MM.1S (cell line): ENCODE data around the gene HRCT1.

Experiments used
- DNase-seq: peaks from one replicate; pipeline ENCODE4 v3.0.0-alpha.2; 2015
- H2AFZ ChIP-seq: fragments of 300-600 bp; sonication (generic); 2 replicates; pipeline ENCODE4 v1.6.0; 2016; ENCODE audit warnings: antibody characterized with exemption, low read length
- H3F3A ChIP-seq: fragments of 300-600 bp; sonication (generic); 2 replicates; pipeline ENCODE4 v1.6.1; 2016; ENCODE audit warnings: mild to moderate bottlenecking, antibody characterized with exemption, low read length, moderate library complexity, mixed read lengths; ENCODE audit not compliant: insufficient read depth
- H3K27ac ChIP-seq: fragments of 300-600 bp; sonication (generic); 2 replicates; pipeline ENCODE4 v1.5.1; 2016; ENCODE audit warnings: mild to moderate bottlenecking, low read length
- H3K27me3 ChIP-seq: fragments of 300-600 bp; sonication (generic); replicated peaks from 2 replicates; pipeline ENCODE4 v1.6.0; 2016; ENCODE audit warnings: low read length; ENCODE audit not compliant: insufficient read depth
- H3K36me3 ChIP-seq: fragments of 300-600 bp; sonication (generic); replicated peaks from 2 replicates; pipeline ENCODE4 v1.6.1; 2016; ENCODE audit warnings: mild to moderate bottlenecking, low read length, mixed read lengths; ENCODE audit not compliant: insufficient read depth
- H3K4me1 ChIP-seq: fragments of 300-600 bp; sonication (generic); 2 replicates; pipeline ENCODE4 v1.6.1; 2016; ENCODE audit warnings: low read length, mixed read lengths
- H3K4me2 ChIP-seq: fragments of 300-600 bp; sonication (generic); 2 replicates; pipeline ENCODE4 v1.6.0; 2016; ENCODE audit warnings: low read depth, low read length
- H3K4me3 ChIP-seq: fragments of 300-600 bp; sonication (generic); 2 replicates; pipeline ENCODE4 v1.5.1; 2016; ENCODE audit warnings: low read length, mixed read lengths
- H3K79me2 ChIP-seq: fragments of 300-600 bp; sonication (generic); 2 replicates; pipeline ENCODE4 v1.6.1; 2016; ENCODE audit warnings: mixed run types, low read length, mixed read lengths
- H3K9ac ChIP-seq: fragments of 300-600 bp; sonication (generic); 2 replicates; pipeline ENCODE4 v1.6.1; 2016; ENCODE audit warnings: low read length, mixed read lengths
- H3K9me2 ChIP-seq: fragments of 300-600 bp; sonication (generic); replicated peaks from 2 replicates; pipeline ENCODE4 v1.6.1; 2016; ENCODE audit warnings: mild to moderate bottlenecking, low read length, mixed read lengths; ENCODE audit not compliant: insufficient read depth
- H3K9me3 ChIP-seq: fragments of 300-600 bp; sonication (generic); replicated peaks from 2 replicates; pipeline ENCODE4 v1.6.1; 2016; ENCODE audit warnings: mild to moderate bottlenecking, low read length, mixed read lengths; ENCODE audit not compliant: insufficient read depth
- H4K20me1 ChIP-seq: fragments of 300-600 bp; sonication (generic); 2 replicates; pipeline ENCODE4 v1.6.1; 2016; ENCODE audit warnings: mild to moderate bottlenecking, low read length, moderate library complexity, mixed read lengths; ENCODE audit not compliant: insufficient read depth
- EZH2 ChIP-seq: fragments of 300-600 bp; sonication (generic); optimal IDR thresholded peaks from 2 replicates; pipeline ENCODE3; 2017; ENCODE audit warnings: low read depth, mild to moderate bottlenecking, antibody characterized with exemption, low read length, mixed read lengths
- EZH2phosphoT487 ChIP-seq: fragments of 300-600 bp; sonication (generic); IDR thresholded peaks from 2 replicates; pipeline ENCODE4 v1.6.1; 2018; ENCODE audit warnings: antibody characterized with exemption, low read length
- TF ChIP-seq, protein P1 (sequence below): fragments of 300-600 bp; sonication (generic); IDR thresholded peaks from 2 replicates; pipeline ENCODE4 v1.5.1; 2016; ENCODE audit warnings: antibody characterized with exemption, low read length, mixed read lengths

HRCT1 gene

GRCh38 chr9:35858458-35858857 is 47.5 kb upstream of the HRCT1 start:
- no peak overlapping the region for H2AFZ ChIP-seq
- no peaks in the 10 kb centered on the region for H3K9me2 ChIP-seq
- H4K20me1 ChIP-seq, result no peaks in the 10 kb centered on the region
- DNase-seq, result no peak
- no peaks in the 10 kb centered on the region for H3K4me1 ChIP-seq
- no peaks in the 10 kb centered on the region for H3K79me2 ChIP-seq
- H3K36me3 ChIP-seq, result no peaks in the 10 kb centered on the region
- H3K27me3 ChIP-seq, result no peaks in the 10 kb centered on the region
- TF ChIP-seq, protein P1, sequence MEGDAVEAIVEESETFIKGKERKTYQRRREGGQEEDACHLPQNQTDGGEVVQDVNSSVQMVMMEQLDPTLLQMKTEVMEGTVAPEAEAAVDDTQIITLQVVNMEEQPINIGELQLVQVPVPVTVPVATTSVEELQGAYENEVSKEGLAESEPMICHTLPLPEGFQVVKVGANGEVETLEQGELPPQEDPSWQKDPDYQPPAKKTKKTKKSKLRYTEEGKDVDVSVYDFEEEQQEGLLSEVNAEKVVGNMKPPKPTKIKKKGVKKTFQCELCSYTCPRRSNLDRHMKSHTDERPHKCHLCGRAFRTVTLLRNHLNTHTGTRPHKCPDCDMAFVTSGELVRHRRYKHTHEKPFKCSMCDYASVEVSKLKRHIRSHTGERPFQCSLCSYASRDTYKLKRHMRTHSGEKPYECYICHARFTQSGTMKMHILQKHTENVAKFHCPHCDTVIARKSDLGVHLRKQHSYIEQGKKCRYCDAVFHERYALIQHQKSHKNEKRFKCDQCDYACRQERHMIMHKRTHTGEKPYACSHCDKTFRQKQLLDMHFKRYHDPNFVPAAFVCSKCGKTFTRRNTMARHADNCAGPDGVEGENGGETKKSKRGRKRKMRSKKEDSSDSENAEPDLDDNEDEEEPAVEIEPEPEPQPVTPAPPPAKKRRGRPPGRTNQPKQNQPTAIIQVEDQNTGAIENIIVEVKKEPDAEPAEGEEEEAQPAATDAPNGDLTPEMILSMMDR, result no peak
- no peak for TF ChIP-seq EZH2
- TF ChIP-seq EZH2phosphoT487, result no peak
- no peak overlapping the region for H3K4me2 ChIP-seq
- H3K9ac ChIP-seq, result no peak overlapping the region
- H3F3A ChIP-seq, result no peaks in the 10 kb centered on the region
- H3K27ac ChIP-seq, result no peak overlapping the region
- H3K4me3 ChIP-seq, result no peak overlapping the region
- H3K9me3 ChIP-seq, result no peaks in the 10 kb centered on the region

DNA sequence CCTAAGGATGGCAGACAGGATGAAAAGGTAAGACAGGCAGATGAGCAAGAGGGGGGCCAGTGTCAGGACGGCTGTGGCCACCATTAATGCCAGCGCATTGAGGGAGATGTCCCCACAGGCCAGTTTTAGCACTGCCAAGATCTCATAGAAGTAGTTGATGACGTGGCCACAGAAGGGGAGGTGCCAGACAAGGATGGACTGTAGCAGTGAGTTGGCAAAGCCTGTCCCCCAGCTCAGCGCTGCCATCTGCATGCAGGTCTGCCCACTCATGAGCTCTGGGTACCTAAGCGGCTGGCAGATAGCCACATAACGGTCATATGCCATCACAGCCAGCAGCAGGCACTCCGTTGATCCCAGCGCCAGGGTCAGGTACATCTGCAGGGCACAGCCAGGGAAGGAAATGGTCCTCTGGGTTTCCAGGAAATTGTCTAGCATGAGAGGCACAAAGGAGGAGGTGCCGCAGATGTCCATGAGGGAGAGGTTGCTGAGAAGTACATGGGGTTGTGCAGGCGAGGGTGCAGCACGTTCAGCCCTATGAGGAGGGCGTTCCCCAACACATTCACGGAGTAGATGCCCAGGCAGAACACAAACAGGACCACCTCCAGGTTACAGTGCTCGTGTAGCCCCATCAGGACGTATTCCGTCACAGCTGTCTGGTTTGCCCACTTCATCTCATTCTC is 46.6 kb upstream of the HRCT1 start:
- peak; percentile 7 for DNase-seq
- TF ChIP-seq, protein P1, result no peak
- TF ChIP-seq EZH2phosphoT487, result no peak
- no peak for TF ChIP-seq EZH2
- no peak overlapping the region for H3K27ac ChIP-seq

DNA sequence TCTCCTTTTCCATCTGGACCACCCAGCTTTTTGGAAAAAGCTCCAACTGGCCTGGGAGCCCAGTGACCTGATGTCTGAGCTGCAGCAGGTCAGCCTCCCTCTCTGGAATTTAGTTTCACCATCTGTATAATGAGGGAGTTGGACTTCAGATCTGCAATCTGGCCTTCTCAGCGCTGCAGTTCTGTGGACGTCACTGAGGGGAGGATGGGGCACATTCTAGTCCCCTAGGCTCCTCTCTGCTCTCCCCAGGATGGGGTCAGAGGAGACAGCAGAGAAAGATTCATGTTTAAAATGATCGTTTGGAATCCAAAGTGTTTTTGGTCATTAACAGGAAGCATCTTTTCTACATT is 46.0 kb upstream of the HRCT1 start:
- no peak for DNase-seq
- no peaks in the 10 kb centered on the region for H3K27me3 ChIP-seq
- H3F3A ChIP-seq, result no peaks in the 10 kb centered on the region
- H2AFZ ChIP-seq, result no peak overlapping the region
- no peak overlapping the region for H3K4me3 ChIP-seq
- TF ChIP-seq EZH2 (no peak), EZH2phosphoT487 (no peak)
- TF ChIP-seq, protein P1, result no peak
- no peaks in the 10 kb centered on the region for H4K20me1 ChIP-seq
- no peaks in the 10 kb centered on the region for H3K79me2 ChIP-seq
- no peak overlapping the region for H3K4me2 ChIP-seq
- H3K9ac ChIP-seq, result no peak overlapping the region
- no peaks in the 10 kb centered on the region for H3K4me1 ChIP-seq
- H3K27ac ChIP-seq, result no peak overlapping the region
- no peaks in the 10 kb centered on the region for H3K36me3 ChIP-seq
- no peaks in the 10 kb centered on the region for H3K9me3 ChIP-seq
- no peaks in the 10 kb centered on the region for H3K9me2 ChIP-seq

More for the DNA sequence above, 46.6 kb upstream of the HRCT1 start:
- no peak overlapping the region for H3K4me3 ChIP-seq
- H3K4me1 ChIP-seq, result no peaks in the 10 kb centered on the region
- no peaks in the 10 kb centered on the region for H3K9me2 ChIP-seq
- no peaks in the 10 kb centered on the region for H3F3A ChIP-seq
- no peaks in the 10 kb centered on the region for H4K20me1 ChIP-seq
- no peak overlapping the region for H2AFZ ChIP-seq
- no peaks in the 10 kb centered on the region for H3K27me3 ChIP-seq
- H3K9me3 ChIP-seq, result no peaks in the 10 kb centered on the region
- H3K4me2 ChIP-seq, result no peak overlapping the region
- H3K9ac ChIP-seq, result no peak overlapping the region
- H3K79me2 ChIP-seq, result no peaks in the 10 kb centered on the region
- no peaks in the 10 kb centered on the region for H3K36me3 ChIP-seq
